ENCODE data around the gene NGEF.

Gene NGEF

GRCh38 chr2:232894746-232895145, 118.3 kb downstream of the NGEF start:
- H3K27ac ChIP-seq (replicated peaks): no peak overlapping the region
- no peak for TF ChIP-seq CTCF (IDR thresholded peaks at IDR 0.05; ENCODE audit: insufficient read depth, low read length)
- no peak for TF ChIP-seq REST (IDR thresholded peaks at IDR 0.05; ENCODE audit: insufficient replicate concordance, low read depth)
- no peak for TF ChIP-seq POLR2AphosphoS5 (IDR thresholded peaks at IDR 0.05; ENCODE audit: low read depth)
- no peak for TF ChIP-seq SPI1 (IDR thresholded peaks at IDR 0.05; ENCODE audit: borderline replicate concordance, low read depth)
- TF ChIP-seq GABPA (IDR thresholded peaks at IDR 0.05; ENCODE audit: low read depth): no peak
- DNase-seq (ENCODE audit: low read depth in 1 of 2, low spot score in 1 of 2): no peak
- no peak overlapping the region for H3K4me3 ChIP-seq (replicated peaks; ENCODE audit: insufficient read depth, low read length)
- H3K27me3 ChIP-seq (ENCODE audit: insufficient read depth, poor library complexity, severe bottlenecking): peaks cover 3% of the 10 kb centered on the region

GRCh38 chr2:232894251-232894650, 118.8 kb downstream of the NGEF start:
- TF ChIP-seq POLR2AphosphoS5 (IDR thresholded peaks at IDR 0.05; ENCODE audit: low read depth) (no peak), GABPA (IDR thresholded peaks at IDR 0.05; ENCODE audit: low read depth) (no peak), SPI1 (IDR thresholded peaks at IDR 0.05; ENCODE audit: borderline replicate concordance, low read depth) (no peak), REST (IDR thresholded peaks at IDR 0.05; ENCODE audit: insufficient replicate concordance, low read depth) (no peak), CTCF (IDR thresholded peaks at IDR 0.05; ENCODE audit: insufficient read depth, low read length) (no peak)
- no peak for DNase-seq (ENCODE audit: low read depth in 1 of 2, low spot score in 1 of 2)
- Histone ChIP-seq H3K4me3 (replicated peaks; ENCODE audit: insufficient read depth, low read length) (no peak overlapping the region), H3K27me3 (ENCODE audit: insufficient read depth, poor library complexity, severe bottlenecking) (peaks cover 3% of the 10 kb centered on the region), H3K27ac (replicated peaks) (no peak overlapping the region)

- DNase-seq (ENCODE audit: low read depth in 1 of 2, low spot score in 1 of 2): no peak
- peaks cover 3% of the 10 kb centered on the region for H3K27me3 ChIP-seq (ENCODE audit: insufficient read depth, poor library complexity, severe bottlenecking)
- H3K27ac ChIP-seq (replicated peaks): no peak overlapping the region
- no peak for TF ChIP-seq REST (IDR thresholded peaks at IDR 0.05; ENCODE audit: insufficient replicate concordance, low read depth)
- H3K4me3 ChIP-seq (replicated peaks; ENCODE audit: insufficient read depth, low read length): no peak overlapping the region
These were observed 119.2 kb downstream of the NGEF start for GRCh38 chr2:232893834-232894233.

GRCh38 chr2:232892843-232893242, 120.2 kb downstream of the NGEF start:
- H3K27ac ChIP-seq (replicated peaks): no peak overlapping the region
- no peak for TF ChIP-seq REST (IDR thresholded peaks at IDR 0.05; ENCODE audit: insufficient replicate concordance, low read depth)
- TF ChIP-seq GABPA (IDR thresholded peaks at IDR 0.05; ENCODE audit: low read depth): no peak
- TF ChIP-seq SPI1 (IDR thresholded peaks at IDR 0.05; ENCODE audit: borderline replicate concordance, low read depth): no peak
- no peak for TF ChIP-seq CTCF (IDR thresholded peaks at IDR 0.05; ENCODE audit: insufficient read depth, low read length)
- no peak for TF ChIP-seq POLR2AphosphoS5 (IDR thresholded peaks at IDR 0.05; ENCODE audit: low read depth)
- no peak overlapping the region for H3K4me3 ChIP-seq (replicated peaks; ENCODE audit: insufficient read depth, low read length)
- DNase-seq (ENCODE audit: low read depth in 1 of 2, low spot score in 1 of 2): no peak
- peaks cover 3% of the 10 kb centered on the region for H3K27me3 ChIP-seq (ENCODE audit: insufficient read depth, poor library complexity, severe bottlenecking)
